DMS153 treated with DMSO at 0.1 percent for 48 hours (cell line): ENCODE data around the gene PANX2.

Experiments
- DNase-seq: peaks from one replicate; lab custom pipeline; 2025; ENCODE audit not compliant: unreplicated experiment; lab: John Stamatoyannopoulos, UW

The PANX2 gene

GRCh38 chr22:50169774-50170341, 673 bp upstream of the PANX2 start:
- DNase-seq, result no peak

GRCh38 chr22:50171319-50171964, 911 bp downstream of the PANX2 start:
- DNase-seq, result no peak

GRCh38 chr22:50171965-50172421, 1.5 kb downstream of the PANX2 start:
- no peak for DNase-seq

- no peak for DNase-seq
Observed at GRCh38 chr22:50173311-50173982, 2.9 kb downstream of the PANX2 start.

GRCh38 chr22:50173983-50174355, 3.4 kb downstream of the PANX2 start:
- DNase-seq, result no peak

- no peak for DNase-seq
Observed at GRCh38 chr22:50174382-50175190, 4.1 kb downstream of the PANX2 start.

- DNase-seq, result no peak
Observed at GRCh38 chr22:50175191-50175461, 4.6 kb downstream of the PANX2 start.

- no peak for DNase-seq
Observed at GRCh38 chr22:50175921-50176849, 5.7 kb downstream of the PANX2 start.

GRCh38 chr22:50176850-50177536, 6.5 kb downstream of the PANX2 start:
- no peak for DNase-seq

GRCh38 chr22:50177537-50178470, 7.3 kb downstream of the PANX2 start:
- no peak for DNase-seq

- DNase-seq, result no peak
Observed at GRCh38 chr22:50178471-50178864, 7.9 kb downstream of the PANX2 start.

GRCh38 chr22:50178871-50179869, 8.6 kb downstream of the PANX2 start:
- no peak for DNase-seq

GRCh38 chr22:50179937-50180726, 9.6 kb downstream of the PANX2 start:
- no peak for DNase-seq

- DNase-seq, result no peak
Observed at GRCh38 chr22:50180727-50181521, 10.4 kb downstream of the PANX2 start.

- no peak for DNase-seq
Observed at GRCh38 chr22:50182176-50183081, 11.9 kb downstream of the PANX2 start.
